HG03103 (cell line): Measurements from ENCODE around the gene GP1BA.

ENCODE experiments used
- ATAC-seq: cut with Tn5 transposase; IDR thresholded peaks from one replicate; pipeline ENCODE4 v1.9.1; 2021; ENCODE audit warnings: low read depth; ENCODE audit not compliant: unreplicated experiment

GP1BA gene

GRCh38 chr17:4949321-4950074, 17.4 kb downstream of the GP1BA start:
- ATAC-seq, result no peak

GRCh38 chr17:4950075-4950745, 18.1 kb downstream of the GP1BA start:
- no peak for ATAC-seq

GRCh38 chr17:4950746-4951204, 18.7 kb downstream of the GP1BA start, which contains the start of gene ENO3:
ENO3 (plus strand) TSS chr17:4951119; CDS start chr17:4951830, 711 bp downstream.
- ATAC-seq, result no peak

GRCh38 chr17:4951486-4951885, 19.4 kb downstream of the GP1BA start:
- no peak for ATAC-seq

- ATAC-seq, result no peak
These were observed 21.4 kb downstream of the GP1BA start for GRCh38 chr17:4953451-4953961.

GRCh38 chr17:4955091-4955490, 23.0 kb downstream of the GP1BA start:
- ATAC-seq, result no peak

- no peak for ATAC-seq
These were observed 24.5 kb downstream of the GP1BA start for GRCh38 chr17:4956493-4957061.

- no peak for ATAC-seq
These were observed 26.0 kb downstream of the GP1BA start for GRCh38 chr17:4958102-4958501.

GRCh38 chr17:4959261-4959965, 27.3 kb downstream of the GP1BA start:
- no peak for ATAC-seq

GRCh38 chr17:4960279-4960922, 28.3 kb downstream of the GP1BA start:
- no peak for ATAC-seq

- ATAC-seq, result no peak
These were observed 33.4 kb downstream of the GP1BA start for GRCh38 chr17:4965311-4965986.

- peak; percentile 73 for ATAC-seq
These were observed 34.9 kb downstream of the GP1BA start for GRCh38 chr17:4966844-4967538.

GRCh38 chr17:4967539-4968485, 35.7 kb downstream of the GP1BA start, which contains the start of gene SPAG7:
SPAG7 (minus strand) TSS chr17:4967817; CDS start chr17:4967804, 13 bp downstream.
- peak; percentile 48 for ATAC-seq

GRCh38 chr17:4968486-4969046, 36.5 kb downstream of the GP1BA start:
- ATAC-seq, result no peak

GRCh38 chr17:4969047-4969550, 37.0 kb downstream of the GP1BA start:
- no peak for ATAC-seq

- no peak for ATAC-seq
These were observed 37.6 kb downstream of the GP1BA start for GRCh38 chr17:4969551-4970173.

- no peak for ATAC-seq
These were observed 38.2 kb downstream of the GP1BA start for GRCh38 chr17:4970273-4970672.
